Jurkat, Clone E6-1 (cell line): ENCODE measurements around the gene DENND4B.

Experiments used
- DNase-seq: peaks from one replicate; pipeline ENCODE4 v3.0.0-alpha.2; 2011; ENCODE audit warnings: low read depth, low spot score
- H3K4me3 ChIP-seq: 2 replicates; pipeline ENCODE4 v1.5.1; 2011; ENCODE audit warnings: mild to moderate bottlenecking, low read length, control low read depth, moderate library complexity

The DENND4B gene

DNA sequence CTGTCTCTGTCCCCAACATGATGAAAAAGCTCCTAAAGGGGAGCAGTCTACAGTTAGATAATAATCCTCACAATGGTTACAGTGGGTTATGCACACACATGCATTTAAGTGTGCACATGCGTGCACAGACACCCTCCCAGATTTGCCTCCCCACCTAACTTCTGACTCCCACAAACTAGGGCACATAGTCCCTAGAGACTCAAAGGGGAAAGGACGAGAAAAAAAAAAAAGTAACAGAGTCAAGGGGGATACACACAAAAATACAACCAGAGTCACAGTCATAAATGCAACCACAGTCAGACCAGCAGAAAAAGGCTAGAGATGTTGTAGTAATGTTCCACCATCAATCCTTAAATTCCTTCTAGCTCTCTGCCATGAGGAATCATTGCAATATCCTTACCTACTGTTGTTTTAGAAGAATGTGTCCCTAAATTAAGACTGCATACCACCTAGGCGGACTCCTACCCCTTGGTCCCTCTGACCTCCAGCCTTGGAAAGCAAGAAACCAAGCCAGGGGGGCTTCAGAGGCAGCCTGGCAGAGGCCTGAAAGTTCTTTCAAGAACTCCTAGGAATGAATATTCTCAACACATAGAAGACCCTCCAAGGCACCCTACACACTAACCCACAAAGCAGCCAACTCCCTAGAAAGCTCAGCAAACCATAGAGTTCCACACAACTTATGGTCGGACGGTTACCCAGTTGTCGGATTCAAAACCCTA, 10.6 kb upstream of the DENND4B start:
- no peak for DNase-seq
- H3K4me3 ChIP-seq = peak overlapping the region; percentile 95

GRCh38 chr1:153954826-153955225, 8.3 kb upstream of the DENND4B start:
- DNase-seq = no peak
- H3K4me3 ChIP-seq = no peak overlapping the region

- DNase-seq = no peak
- H3K4me3 ChIP-seq = no peak overlapping the region
These were observed 7.4 kb upstream of the DENND4B start for GRCh38 chr1:153953859-153954365.

DNA sequence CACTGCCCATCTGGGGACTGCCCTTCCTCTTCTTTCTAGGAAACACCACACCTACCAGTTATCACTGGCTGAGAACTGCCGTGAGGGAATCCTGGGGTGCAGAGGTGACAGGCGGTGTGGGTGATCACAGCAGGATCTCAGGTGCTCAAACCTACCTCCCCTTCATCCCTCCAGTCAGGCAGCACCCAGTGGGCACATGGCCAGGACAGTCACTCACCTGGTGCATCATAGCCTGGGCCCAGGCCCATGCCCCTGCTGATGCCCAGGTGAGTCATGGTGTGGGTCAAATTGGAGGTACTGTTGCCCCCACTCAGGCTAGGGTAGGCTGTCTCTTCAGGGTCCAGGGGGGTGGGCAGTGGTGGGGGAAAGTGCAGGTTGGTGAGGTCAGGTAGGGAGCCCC, 5.3 kb upstream of the DENND4B start:
- H3K4me3 ChIP-seq = no peak overlapping the region
- no peak for DNase-seq

- H3K4me3 ChIP-seq = no peak overlapping the region
These were observed 4.7 kb upstream of the DENND4B start for GRCh38 chr1:153951183-153951582.

DNA sequence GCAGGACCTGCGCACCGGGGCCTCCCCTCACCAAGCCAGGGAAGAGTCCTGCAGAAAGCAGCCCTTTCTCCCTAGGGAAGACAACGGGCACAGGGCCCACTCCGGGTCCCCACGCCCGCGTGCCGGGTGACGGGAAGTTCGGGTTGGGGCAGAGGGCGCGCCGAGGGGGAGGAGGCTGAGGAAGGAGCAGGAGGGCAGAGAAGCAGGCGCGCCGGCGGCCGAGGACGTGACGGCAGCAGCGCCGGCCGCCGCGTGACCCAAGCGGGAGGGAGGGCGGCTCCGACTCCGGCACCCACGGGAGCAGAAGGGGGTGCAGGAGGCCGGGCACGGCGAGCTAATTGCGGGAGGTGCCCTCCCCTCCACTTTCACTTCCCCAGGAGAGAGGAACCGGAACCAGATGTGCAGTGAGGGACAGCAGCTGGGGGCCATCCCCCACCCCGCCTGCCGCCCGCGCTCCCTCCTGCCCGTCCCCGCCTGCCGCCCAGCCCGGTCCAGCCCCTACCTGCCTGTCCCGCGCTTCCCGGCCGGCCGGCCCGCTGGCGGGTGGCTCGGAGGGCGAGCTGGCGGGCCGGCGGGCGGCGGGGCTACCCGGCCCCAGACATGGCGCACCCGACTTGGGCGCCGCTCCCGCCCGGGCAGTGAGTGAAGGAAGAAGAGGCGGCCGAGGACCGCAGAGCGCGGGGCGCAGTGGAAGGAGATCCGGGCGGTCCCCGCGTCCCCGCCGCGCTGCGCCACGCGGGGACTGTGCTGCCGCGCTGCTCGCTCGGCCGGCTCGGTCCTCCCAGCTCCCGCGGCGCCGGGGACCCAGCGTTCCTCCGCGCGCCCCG, 510 bp downstream of the DENND4B start:
- DNase-seq = no peak
- H3K4me3 ChIP-seq = peak overlapping the region; percentile 65

More at GRCh38 chr1:153951183-153951582, 4.7 kb upstream of the DENND4B start:
- no peak for DNase-seq

DNA sequence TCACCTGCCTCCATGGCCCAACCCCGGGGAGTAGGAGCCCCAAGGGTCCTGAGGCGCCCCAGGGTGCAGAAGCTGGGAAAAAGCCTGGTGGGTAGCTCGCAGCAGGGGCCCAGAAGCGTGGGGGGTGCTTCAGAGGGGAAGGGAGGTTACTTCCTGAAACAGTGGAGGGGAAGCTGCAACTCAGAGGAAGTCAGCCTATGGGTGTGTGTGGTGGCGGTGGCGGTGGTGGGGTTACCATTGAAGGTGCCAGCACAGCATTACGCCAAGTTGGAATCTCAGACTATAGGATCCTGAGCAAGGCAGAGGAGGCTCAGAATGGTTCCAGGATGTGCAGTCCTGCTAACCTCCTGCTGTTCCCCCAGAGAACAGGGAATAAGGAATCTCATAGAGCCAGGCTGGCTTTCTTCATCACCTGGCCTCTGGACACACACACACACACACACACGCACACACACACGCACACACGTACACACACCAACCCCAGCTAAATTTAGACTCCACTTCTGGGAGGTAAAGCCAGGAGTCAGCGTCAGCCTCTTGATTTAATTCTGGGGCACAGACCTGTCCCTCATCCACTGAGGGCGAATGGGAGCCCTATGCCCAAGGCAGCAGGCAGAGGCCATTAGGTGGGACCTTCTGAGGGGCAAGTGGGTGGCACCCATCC, 1.3 kb downstream of the DENND4B start:
- H3K4me3 ChIP-seq = peak overlapping the region; percentile 65
- DNase-seq = peak; percentile 80

GRCh38 chr1:153944827-153945117, 1.7 kb downstream of the DENND4B start:
- peak overlapping the region; percentile 65 for H3K4me3 ChIP-seq
- no peak for DNase-seq

- peak overlapping the region; percentile 65 for H3K4me3 ChIP-seq
These were observed 2.3 kb downstream of the DENND4B start for GRCh38 chr1:153944005-153944826.

DNA sequence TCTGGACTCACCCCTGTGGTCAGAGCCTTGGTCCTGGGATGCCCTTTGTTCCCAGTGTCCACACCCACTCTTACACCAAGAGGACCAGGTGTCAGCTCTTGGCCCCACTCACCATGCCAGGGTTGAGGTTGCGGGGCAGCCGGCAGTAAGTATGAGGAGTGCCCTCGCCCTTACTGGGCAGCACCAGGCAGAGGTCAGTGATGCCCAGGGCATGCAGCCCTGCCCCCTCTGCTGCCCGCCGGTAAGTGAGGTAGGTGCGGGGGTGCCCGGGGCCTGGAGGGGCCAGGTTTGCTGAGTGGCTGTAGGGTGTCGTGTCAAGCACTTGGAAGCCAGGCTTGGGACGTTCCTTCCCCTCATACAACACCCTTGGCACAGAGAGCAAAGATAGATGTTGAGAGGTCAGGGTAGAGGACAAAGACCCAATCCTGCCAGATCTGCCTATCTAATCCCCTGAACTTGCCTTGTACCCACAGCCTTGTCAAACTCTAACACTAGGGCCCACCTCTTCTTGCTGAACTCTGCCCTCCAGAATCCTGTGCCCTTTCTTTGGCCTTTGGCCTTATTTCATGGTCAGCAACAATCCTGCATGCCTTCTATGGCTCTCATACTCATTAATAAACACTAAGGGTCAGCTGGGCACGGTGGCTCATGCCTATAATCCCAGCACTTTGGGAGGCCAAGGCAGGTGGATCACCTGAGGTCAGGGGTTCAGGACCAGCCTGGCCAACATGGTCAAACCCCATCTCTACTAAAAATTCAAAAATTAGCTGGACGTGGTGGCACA, 3.6 kb downstream of the DENND4B start:
- no peak overlapping the region for H3K4me3 ChIP-seq
- DNase-seq = no peak

More at GRCh38 chr1:153944005-153944826, 2.3 kb downstream of the DENND4B start:
- no peak for DNase-seq

DNA sequence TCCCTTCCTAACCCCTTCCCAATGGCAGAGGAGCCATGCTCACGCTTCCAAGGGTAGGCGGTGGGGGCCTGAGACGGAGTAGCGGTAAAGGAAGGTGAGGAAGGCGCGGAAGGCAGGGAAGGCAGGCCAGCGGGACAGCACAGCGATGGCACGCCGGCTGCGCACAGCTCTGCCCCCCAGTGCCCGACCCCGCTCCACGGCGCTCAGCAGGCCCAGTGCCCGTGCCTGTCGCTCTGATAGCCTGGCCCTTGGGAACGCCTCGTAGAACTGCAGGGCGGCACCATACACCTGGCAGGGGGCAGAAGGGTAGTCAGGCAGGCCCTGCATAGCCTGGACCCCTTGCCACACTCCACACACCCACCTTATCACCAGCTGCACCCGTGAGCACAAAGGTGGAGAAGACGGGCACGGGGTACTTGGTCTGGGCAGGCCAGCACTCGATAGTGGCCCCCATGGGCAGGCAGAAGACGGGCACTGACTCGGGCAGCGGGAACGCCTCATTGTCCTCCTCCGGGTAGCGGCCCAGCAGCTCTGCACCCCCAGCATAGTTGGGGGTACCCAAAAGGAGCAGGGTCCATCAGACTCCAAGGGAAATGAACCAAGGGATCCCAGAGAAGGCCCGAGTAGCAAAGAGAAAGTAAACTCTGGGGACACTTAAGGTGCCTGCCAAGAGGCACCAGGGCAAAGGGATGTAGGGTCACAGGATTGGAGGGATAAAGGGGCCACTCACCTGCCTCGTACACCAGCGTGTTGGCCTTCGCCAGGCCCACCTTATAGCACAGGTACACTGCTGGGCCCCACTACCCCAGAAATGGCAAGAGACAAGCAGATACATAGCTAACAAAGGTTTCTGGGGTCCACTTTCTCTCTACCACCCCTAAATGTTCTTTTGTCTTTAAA, 4.4 kb downstream of the DENND4B start:
- DNase-seq = no peak
- H3K4me3 ChIP-seq = no peak overlapping the region

DNA sequence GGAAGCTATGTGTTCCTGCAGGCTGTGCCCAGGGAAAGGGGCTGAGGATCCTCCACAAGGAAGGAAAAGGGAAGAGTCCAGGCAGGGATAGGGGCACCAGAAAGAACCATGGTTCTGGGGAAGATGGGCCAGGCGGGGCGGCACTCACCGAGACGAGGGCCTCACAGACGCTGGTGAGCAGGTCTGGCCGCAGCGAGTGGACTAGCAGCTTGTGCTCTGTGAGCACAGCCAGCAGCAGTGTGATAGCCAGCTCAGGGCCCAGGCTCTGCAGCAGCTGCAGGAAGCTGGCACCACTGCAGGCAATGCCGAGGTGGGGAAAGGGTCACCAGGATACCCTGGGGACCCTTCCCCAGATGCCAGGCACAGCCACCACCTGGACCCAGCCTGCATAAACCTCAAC, 5.8 kb downstream of the DENND4B start:
- no peak overlapping the region for H3K4me3 ChIP-seq
- DNase-seq = no peak

- no peak for DNase-seq
- H3K4me3 ChIP-seq = no peak overlapping the region
These were observed 7.0 kb downstream of the DENND4B start for GRCh38 chr1:153939476-153939875.

DNA sequence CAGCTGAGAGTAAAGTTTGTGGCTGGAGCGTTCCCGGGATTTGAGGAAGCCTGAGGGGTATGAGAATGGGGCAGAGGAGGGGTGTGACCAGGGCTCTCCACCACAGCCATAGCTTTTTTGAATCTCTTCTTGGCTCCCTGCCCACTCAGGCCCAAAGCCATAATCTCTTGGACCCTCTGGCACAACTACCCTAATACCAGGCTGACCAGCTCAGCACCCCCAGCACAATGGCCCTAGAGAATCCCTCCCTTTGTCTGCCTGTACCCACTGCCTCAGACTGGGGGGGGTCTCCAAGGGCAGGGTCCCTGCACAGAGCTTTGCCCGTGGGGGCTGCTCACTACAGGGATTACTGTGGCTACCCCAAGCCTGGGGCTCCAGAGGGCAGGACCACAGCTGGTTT, 7.5 kb downstream of the DENND4B start:
- no peak overlapping the region for H3K4me3 ChIP-seq
- no peak for DNase-seq

- DNase-seq = no peak
- H3K4me3 ChIP-seq = no peak overlapping the region
These were observed 9.2 kb downstream of the DENND4B start for GRCh38 chr1:153937331-153937730.

DNA sequence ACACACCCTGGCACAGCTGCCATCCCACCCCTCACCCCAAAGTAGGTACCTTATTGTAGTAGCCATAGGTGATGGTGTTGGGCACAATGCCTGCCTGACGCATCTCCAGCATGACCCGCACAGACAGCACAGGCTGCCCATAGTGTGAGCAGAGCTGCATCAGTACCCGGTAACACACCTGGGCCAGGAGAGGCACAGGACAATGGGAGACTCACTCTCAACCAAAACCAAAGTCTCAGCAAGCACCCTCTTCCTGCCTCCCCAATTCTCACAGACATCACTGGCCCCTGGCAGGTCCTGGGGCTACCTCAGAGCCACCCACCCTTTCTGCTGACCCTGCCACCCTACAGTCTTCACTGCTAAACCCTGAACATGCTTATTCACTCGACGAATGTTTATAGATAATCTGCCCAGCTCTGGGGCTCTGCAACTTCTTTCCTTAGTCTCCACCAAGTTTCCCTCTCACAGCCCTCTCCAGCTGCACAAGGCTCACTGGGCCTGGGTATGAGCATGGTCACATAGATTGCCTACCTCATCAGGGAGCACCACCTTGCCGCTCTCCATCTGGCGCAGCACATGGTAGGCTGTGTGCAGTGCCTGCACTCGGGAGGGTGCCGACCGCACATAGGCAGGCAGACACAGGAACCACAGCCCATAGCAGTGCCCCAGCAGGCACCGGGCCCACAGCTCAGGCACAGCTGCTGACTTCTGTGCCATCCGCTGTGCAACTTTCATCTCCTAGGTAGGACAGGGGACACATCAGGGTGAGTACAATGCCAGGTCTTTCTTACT, 10.3 kb downstream of the DENND4B start:
- no peak overlapping the region for H3K4me3 ChIP-seq
- DNase-seq = no peak

DNA sequence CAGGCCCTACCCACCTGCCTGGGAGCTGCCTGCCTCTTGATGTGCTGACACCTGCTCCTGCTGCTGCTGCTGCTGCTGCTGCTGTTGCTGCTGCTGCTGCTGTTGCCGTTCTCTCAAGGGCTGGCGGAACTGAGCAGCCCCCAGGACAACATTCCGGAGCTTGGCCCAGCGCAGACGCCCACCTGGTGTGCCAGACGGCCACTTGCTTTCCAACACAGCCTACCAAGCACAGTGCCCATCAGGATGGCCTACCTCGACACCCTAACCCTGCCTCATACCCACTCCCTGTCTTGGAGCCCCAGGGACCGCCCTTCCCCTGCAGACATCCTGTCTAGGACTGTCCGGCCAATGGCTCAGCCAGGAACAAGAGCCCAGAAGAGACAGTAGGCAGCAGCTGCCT, 11.8 kb downstream of the DENND4B start:
- DNase-seq = no peak
- no peak overlapping the region for H3K4me3 ChIP-seq
